Hepatocyte (in vitro differentiated cells): ENCODE data around the gene DRD5.
"Not testable (repeated sequence)": the region's sequence is repeated elsewhere in the genome, so short reads cannot be mapped to it uniquely, and the experiment has no call there.

ENCODE experiments used
- EZH2 ChIP-seq: fragments of 200-600 bp; sonication (generic); IDR thresholded peaks from 2 replicates; pipeline ENCODE4 v1.6.1; 2016; ENCODE audit warnings: antibody characterized with exemption, mild to moderate bottlenecking, borderline replicate concordance
- EZH2phosphoT487 ChIP-seq: fragments of 200-600 bp; sonication (generic); IDR thresholded peaks from one replicate; pipeline ENCODE4 v1.6.1; 2018; ENCODE audit warnings: antibody characterized with exemption, mild to moderate bottlenecking, low read depth, moderate library complexity; ENCODE audit not compliant: unreplicated experiment, severe bottlenecking
- TF ChIP-seq, protein P1 (sequence below): fragments of 200-600 bp; sonication (generic); IDR thresholded peaks from 2 replicates; pipeline ENCODE4 v1.5.1; 2016; ENCODE audit warnings: antibody characterized with exemption, mild to moderate bottlenecking; ENCODE audit not compliant: poor library complexity

GRCh38 chr4:9737280-9737679 is 44.2 kb upstream of the DRD5 start:
- TF ChIP-seq, protein P1, sequence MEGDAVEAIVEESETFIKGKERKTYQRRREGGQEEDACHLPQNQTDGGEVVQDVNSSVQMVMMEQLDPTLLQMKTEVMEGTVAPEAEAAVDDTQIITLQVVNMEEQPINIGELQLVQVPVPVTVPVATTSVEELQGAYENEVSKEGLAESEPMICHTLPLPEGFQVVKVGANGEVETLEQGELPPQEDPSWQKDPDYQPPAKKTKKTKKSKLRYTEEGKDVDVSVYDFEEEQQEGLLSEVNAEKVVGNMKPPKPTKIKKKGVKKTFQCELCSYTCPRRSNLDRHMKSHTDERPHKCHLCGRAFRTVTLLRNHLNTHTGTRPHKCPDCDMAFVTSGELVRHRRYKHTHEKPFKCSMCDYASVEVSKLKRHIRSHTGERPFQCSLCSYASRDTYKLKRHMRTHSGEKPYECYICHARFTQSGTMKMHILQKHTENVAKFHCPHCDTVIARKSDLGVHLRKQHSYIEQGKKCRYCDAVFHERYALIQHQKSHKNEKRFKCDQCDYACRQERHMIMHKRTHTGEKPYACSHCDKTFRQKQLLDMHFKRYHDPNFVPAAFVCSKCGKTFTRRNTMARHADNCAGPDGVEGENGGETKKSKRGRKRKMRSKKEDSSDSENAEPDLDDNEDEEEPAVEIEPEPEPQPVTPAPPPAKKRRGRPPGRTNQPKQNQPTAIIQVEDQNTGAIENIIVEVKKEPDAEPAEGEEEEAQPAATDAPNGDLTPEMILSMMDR = not testable (repeated sequence)
- TF ChIP-seq EZH2phosphoT487, EZH2: not testable (repeated sequence)
